Neuronal stem cell (in vitro differentiated cells): ENCODE results near the gene OR2A12.

Experiments used
- DNase-seq: peaks from one replicate; pipeline ENCODE4 v3.0.0-alpha.2; 2013; ENCODE audit warnings: low spot score
- H2AFZ ChIP-seq: one replicate; pipeline ENCODE4 v1.6.1; 2013; ENCODE audit warnings: mild to moderate bottlenecking, low read length, inconsistent platforms
- H2AK5ac ChIP-seq: 2 replicates; pipeline ENCODE4 v1.6.1; 2013; ENCODE audit warnings: low read depth, mild to moderate bottlenecking, inconsistent platforms, low read length, moderate library complexity, mixed read lengths
- H2BK120ac ChIP-seq: 2 replicates; pipeline ENCODE4 v1.6.1; 2013; ENCODE audit warnings: low read depth, mild to moderate bottlenecking, inconsistent platforms, low read length, moderate library complexity, mixed read lengths
- H2BK12ac ChIP-seq: one replicate; pipeline ENCODE4 v1.6.1; 2013; ENCODE audit warnings: low read length, inconsistent platforms
- H2BK15ac ChIP-seq: 2 replicates; pipeline ENCODE4 v1.6.1; 2013; ENCODE audit warnings: mild to moderate bottlenecking, low read length, inconsistent platforms, mixed read lengths
- H2BK5ac ChIP-seq: one replicate; pipeline ENCODE4 v1.6.1; 2013; ENCODE audit warnings: inconsistent platforms, mild to moderate bottlenecking, low read length, moderate library complexity
- H3K14ac ChIP-seq: one replicate; pipeline ENCODE4 v1.6.1; 2013; ENCODE audit warnings: low read length, inconsistent platforms
- H3K18ac ChIP-seq: 2 replicates; pipeline ENCODE4 v1.6.1; 2013; ENCODE audit warnings: low read length, inconsistent platforms
- H3K23ac ChIP-seq: 2 replicates; pipeline ENCODE4 v1.6.1; 2013; ENCODE audit warnings: low read depth, mild to moderate bottlenecking, mixed read lengths, low read length, inconsistent platforms; ENCODE audit not compliant: poor library complexity
- H3K27ac ChIP-seq: replicated peaks from 3 replicates; pipeline ENCODE4 v1.5.1; 2013; ENCODE audit warnings: low read length, inconsistent platforms
- H3K27me3 ChIP-seq, 3 experiments: 2 replicates each; pipeline ENCODE4 v1.6.1; 2013; ENCODE audit warnings: low read length in 3 of 3, mild to moderate bottlenecking in 2 of 3, inconsistent platforms in 1 of 3, low read depth in 1 of 3, mixed read lengths in 1 of 3, moderate library complexity in 1 of 3; ENCODE audit not compliant: control insufficient read depth in 3 of 3, insufficient read depth in 3 of 3
- H3K36me3 ChIP-seq, 2 donors: replicated peaks in 1 of 2; 2 replicates each; pipeline ENCODE4 v1.6.1; 2013; ENCODE audit warnings: low read length in 2 of 2; ENCODE audit not compliant: control insufficient read depth in 2 of 2, insufficient read depth in 2 of 2
- H3K4ac ChIP-seq: 2 replicates; pipeline ENCODE4 v1.6.1; 2013; ENCODE audit warnings: inconsistent platforms, mild to moderate bottlenecking, low read length, moderate library complexity
- H3K4me1 ChIP-seq, 2 donors: 1 replicate in 1 of 2; 2 replicates in 1 of 2; pipeline ENCODE4 v1.6.1; 2013; ENCODE audit warnings: low read length in 2 of 2, low read depth in 1 of 2; ENCODE audit not compliant: control insufficient read depth in 2 of 2, insufficient read depth in 1 of 2
- H3K4me2 ChIP-seq: one replicate; pipeline ENCODE4 v1.6.1; 2013; ENCODE audit warnings: mild to moderate bottlenecking, low read length, inconsistent platforms; ENCODE audit not compliant: insufficient read depth, poor library complexity, severe bottlenecking
- H3K4me3 ChIP-seq, 2 donors: 2 replicates each; pipeline ENCODE4 v1.5.1; 2013; ENCODE audit warnings: low read length in 2 of 2, mild to moderate bottlenecking in 2 of 2, inconsistent platforms in 1 of 2, moderate library complexity in 1 of 2
- H3K79me1 ChIP-seq: one replicate; pipeline ENCODE4 v1.6.1; 2013; ENCODE audit warnings: low read depth, mild to moderate bottlenecking, inconsistent platforms, low read length, moderate library complexity
- H3K9ac ChIP-seq: one replicate; pipeline ENCODE4 v1.6.1; 2013; ENCODE audit warnings: mild to moderate bottlenecking, low read depth, low read length, inconsistent platforms; ENCODE audit not compliant: poor library complexity
- H3K9me3 ChIP-seq, 2 donors: replicated peaks in 1 of 2; 2 replicates each; pipeline versions ENCODE3 to v1.6.1; 2013; ENCODE audit warnings: low read length in 2 of 2, mild to moderate bottlenecking in 2 of 2, inconsistent platforms in 1 of 2, low read depth in 1 of 2, mixed read lengths in 1 of 2, moderate library complexity in 1 of 2; ENCODE audit not compliant: control insufficient read depth in 2 of 2, insufficient read depth in 1 of 2
- H4K8ac ChIP-seq: one replicate; pipeline ENCODE4 v1.6.1; 2013; ENCODE audit warnings: low read depth, mild to moderate bottlenecking, inconsistent platforms, low read length, moderate library complexity
- H4K91ac ChIP-seq: one replicate; pipeline ENCODE4 v1.6.1; 2013; ENCODE audit warnings: low read length, low read depth, mild to moderate bottlenecking, inconsistent platforms; ENCODE audit not compliant: poor library complexity
- WGBS, 2 donors: extraction: QIAGEN DNeasy Blood & Tissue Kit; methylation state at CpG; one replicate each; pipeline ENCODE4 v1.1.7; 2013; ENCODE audit warnings: missing lambda C conversion rate in 2 of 2, mixed read lengths in 1 of 2; ENCODE audit not compliant: insufficient read length in 2 of 2, insufficient replicate concordance in 1 of 2; ENCODE audit errors: extremely low coverage in 2 of 2; 5-methylcytosine and 5-hydroxymethylcytosine counted together

Gene OR2A12

DNA sequence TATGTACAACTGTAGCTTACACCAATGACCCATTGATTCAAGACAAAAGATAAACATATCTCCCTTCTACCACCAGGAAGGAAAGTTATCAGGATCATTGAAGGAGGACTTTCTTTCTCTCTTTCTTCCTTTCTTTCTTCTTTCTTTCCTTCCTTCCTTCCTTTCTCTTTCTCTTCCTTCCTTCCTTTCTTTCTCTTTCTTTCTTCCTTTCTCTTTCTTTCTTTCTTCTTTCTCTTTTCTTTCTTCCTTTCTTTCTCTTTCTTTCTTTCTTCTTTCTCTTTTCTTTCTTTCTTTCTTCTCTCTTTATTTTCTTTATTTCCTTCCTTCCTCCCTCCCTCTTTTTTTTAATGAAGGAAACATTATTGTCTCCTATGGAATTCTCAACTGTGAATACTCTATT is 12.7 kb downstream of the OR2A12 start:
- Histone ChIP-seq H3K18ac (no peak overlapping the region), H2BK12ac (no peak overlapping the region), H3K4me2 (no peak overlapping the region), H2BK5ac (no peak overlapping the region), H3K23ac (no peak overlapping the region), H3K4me1 (no peaks in the 10 kb centered on the region), H3K4ac (no peak overlapping the region), H3K36me3 (no peaks in the 10 kb centered on the region), H2BK15ac (no peak overlapping the region), H3K4me3 (no peak overlapping the region), H4K91ac (no peak overlapping the region), H3K9ac (no peak overlapping the region), H4K8ac (no peak overlapping the region), H3K27me3 (no peaks in the 10 kb centered on the region), H3K79me1 (no peaks in the 10 kb centered on the region), H3K9me3 (no peaks in the 10 kb centered on the region), H3K14ac (no peak overlapping the region), H2AK5ac (no peak overlapping the region), H2AFZ (no peak overlapping the region), H2BK120ac (no peak overlapping the region), H3K27ac (no peak overlapping the region)
- no peak for DNase-seq

DNA sequence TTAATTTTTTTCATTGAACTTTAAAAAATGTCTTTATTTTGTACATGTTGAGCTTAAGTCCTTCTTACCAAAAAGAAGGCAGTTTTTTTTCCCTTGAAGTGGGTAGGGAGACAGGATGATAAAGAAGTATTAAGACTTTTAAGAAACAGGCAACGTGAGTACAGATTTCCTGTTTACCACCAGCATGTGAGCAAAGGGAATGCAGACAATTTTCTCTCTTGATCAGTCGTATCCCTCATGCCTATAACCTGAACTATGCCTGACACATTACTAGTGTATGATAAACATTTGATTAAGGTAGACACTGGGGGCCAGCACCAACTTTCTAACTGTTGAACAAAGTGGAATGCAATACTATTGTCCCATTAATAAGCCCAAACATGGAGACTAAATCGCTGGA is 14.5 kb downstream of the OR2A12 start:
- H2BK5ac ChIP-seq, result no peak overlapping the region
- no peak overlapping the region for H2AK5ac ChIP-seq
- no peak overlapping the region for H2BK15ac ChIP-seq
- H3K4me3 ChIP-seq, result no peak overlapping the region
- no peaks in the 10 kb centered on the region for H3K36me3 ChIP-seq
- no peak overlapping the region for H3K4me2 ChIP-seq
- no peak overlapping the region for H3K23ac ChIP-seq
- H3K9ac ChIP-seq, result no peak overlapping the region
- H3K27ac ChIP-seq, result no peak overlapping the region
- H4K91ac ChIP-seq, result no peak overlapping the region
- no peaks in the 10 kb centered on the region for H3K27me3 ChIP-seq
- no peak for DNase-seq
- H3K14ac ChIP-seq, result no peak overlapping the region
- H4K8ac ChIP-seq, result no peak overlapping the region
- no peak overlapping the region for H3K18ac ChIP-seq
- H2BK120ac ChIP-seq, result no peak overlapping the region
- no peak overlapping the region for H2BK12ac ChIP-seq
- H3K4ac ChIP-seq, result no peak overlapping the region
- no CpG with 5 or more reads among the region's 3 CpGs for WGBS, 2 donors
- no peaks in the 10 kb centered on the region for H3K4me1 ChIP-seq
- H2AFZ ChIP-seq, result no peak overlapping the region
- H3K9me3 ChIP-seq, result no peaks in the 10 kb centered on the region
- no peaks in the 10 kb centered on the region for H3K79me1 ChIP-seq

DNA sequence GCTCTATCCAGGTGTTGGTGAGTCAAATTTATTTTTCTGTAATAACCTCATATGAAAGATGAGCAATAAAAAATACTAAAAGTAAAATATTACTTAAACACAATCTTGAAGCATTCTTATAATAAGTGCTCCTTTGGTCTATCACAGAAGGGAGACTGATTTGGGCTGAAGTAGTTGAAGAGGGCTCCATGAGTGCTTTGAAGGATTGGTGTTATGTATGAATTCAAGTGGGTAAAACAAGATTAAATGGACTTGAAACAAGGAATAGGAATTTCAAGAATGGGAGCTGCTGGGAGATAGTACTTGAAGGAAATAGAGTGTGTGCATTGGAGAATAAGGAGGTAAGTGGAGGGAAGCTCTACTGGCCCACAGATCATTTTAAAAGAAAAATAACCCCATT is 16.0 kb downstream of the OR2A12 start:
- Histone ChIP-seq H3K23ac (no peak overlapping the region), H3K18ac (no peak overlapping the region), H2BK5ac (no peak overlapping the region), H3K9me3 (no peaks in the 10 kb centered on the region), H3K27ac (no peak overlapping the region), H4K91ac (no peak overlapping the region), H2BK120ac (no peak overlapping the region), H3K27me3 (no peaks in the 10 kb centered on the region), H3K36me3 (no peaks in the 10 kb centered on the region), H3K14ac (no peak overlapping the region), H2AFZ (no peak overlapping the region), H3K79me1 (no peaks in the 10 kb centered on the region), H3K4me3 (no peak overlapping the region), H2BK12ac (no peak overlapping the region), H2BK15ac (no peak overlapping the region), H3K4ac (no peak overlapping the region), H3K4me2 (no peak overlapping the region), H3K4me1 (no peaks in the 10 kb centered on the region), H2AK5ac (no peak overlapping the region), H4K8ac (no peak overlapping the region), H3K9ac (no peak overlapping the region)
- DNase-seq, result no peak

DNA sequence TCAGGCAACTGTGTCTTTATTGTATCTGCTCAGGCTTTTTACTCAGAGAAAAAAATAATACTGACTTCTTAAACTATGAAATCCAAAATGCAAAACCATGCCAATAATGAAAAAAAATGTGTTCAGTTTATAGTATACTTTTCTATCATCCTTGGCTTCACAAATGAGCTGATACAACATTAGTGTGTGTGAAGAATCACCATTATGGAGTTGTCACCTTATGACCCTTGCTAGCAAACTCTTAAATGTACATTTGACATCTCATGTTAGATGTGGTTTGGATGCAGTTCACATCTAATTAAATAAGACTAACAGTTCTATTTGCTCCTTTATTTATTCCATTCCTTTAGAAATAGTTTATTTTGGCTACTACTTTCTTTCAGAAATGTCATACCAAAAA is 19.1 kb downstream of the OR2A12 start:
- no peak overlapping the region for H2BK120ac ChIP-seq
- no peaks in the 10 kb centered on the region for H3K4me1 ChIP-seq
- H2BK15ac ChIP-seq, result no peak overlapping the region
- no peak overlapping the region for H3K18ac ChIP-seq
- H3K4me2 ChIP-seq, result no peak overlapping the region
- H3K23ac ChIP-seq, result no peak overlapping the region
- no peak overlapping the region for H2AFZ ChIP-seq
- no peaks in the 10 kb centered on the region for H3K9me3 ChIP-seq
- H3K27ac ChIP-seq, result no peak overlapping the region
- no peaks in the 10 kb centered on the region for H3K36me3 ChIP-seq
- no peak overlapping the region for H3K4me3 ChIP-seq
- no peaks in the 10 kb centered on the region for H3K79me1 ChIP-seq
- H3K14ac ChIP-seq, result no peak overlapping the region
- H2BK5ac ChIP-seq, result no peak overlapping the region
- DNase-seq, result no peak
- no peak overlapping the region for H4K91ac ChIP-seq
- no peaks in the 10 kb centered on the region for H3K27me3 ChIP-seq
- H2AK5ac ChIP-seq, result no peak overlapping the region
- no peak overlapping the region for H3K9ac ChIP-seq
- H2BK12ac ChIP-seq, result no peak overlapping the region
- H4K8ac ChIP-seq, result no peak overlapping the region
- no peak overlapping the region for H3K4ac ChIP-seq
